Stromal cell of bone marrow (primary cell): ENCODE measurements around the gene UBA7.
"Not testable (repeated sequence)": the region's sequence is repeated elsewhere in the genome, so short reads cannot be mapped to it uniquely, and the experiment has no call there.

Experiments
- DNase-seq: peaks from one replicate; pipeline ENCODE4 v3.0.0-alpha.2; 2012; ENCODE audit warnings: low read depth

UBA7 gene

GRCh38 chr3:49785565-49786356 is 28.0 kb downstream of the UBA7 start:
- no peak for DNase-seq

- not testable (repeated sequence) for DNase-seq
Observed at GRCh38 chr3:49782277-49782676, 31.5 kb downstream of the UBA7 start.

GRCh38 chr3:49781415-49782199 is 32.1 kb downstream of the UBA7 start:
- no peak for DNase-seq

- not testable (repeated sequence) for DNase-seq
Observed at GRCh38 chr3:49780975-49781365, 32.8 kb downstream of the UBA7 start.

- no peak for DNase-seq
Observed at GRCh38 chr3:49780080-49780974, 33.4 kb downstream of the UBA7 start.

GRCh38 chr3:49779358-49780079 is 34.2 kb downstream of the UBA7 start:
- DNase-seq, result no peak

- DNase-seq, result not testable (repeated sequence)
Observed at GRCh38 chr3:49776101-49776500, 37.7 kb downstream of the UBA7 start.

- no peak for DNase-seq
Observed at GRCh38 chr3:49775538-49775937, 38.2 kb downstream of the UBA7 start.

- DNase-seq, result no peak
Observed at GRCh38 chr3:49772703-49773102, 41.0 kb downstream of the UBA7 start.

GRCh38 chr3:49771340-49771938 is 42.3 kb downstream of the UBA7 start:
- no peak for DNase-seq

- no peak for DNase-seq
Observed at GRCh38 chr3:49769926-49770325, 43.8 kb downstream of the UBA7 start.

GRCh38 chr3:49769286-49769915 is 44.4 kb downstream of the UBA7 start:
- no peak for DNase-seq

- DNase-seq, result no peak
Observed at GRCh38 chr3:49763981-49764380, 49.8 kb downstream of the UBA7 start.

GRCh38 chr3:49761661-49762060 is 52.1 kb downstream of the UBA7 start:
- no peak for DNase-seq

- no peak for DNase-seq
Observed at GRCh38 chr3:49759226-49759625, 54.5 kb downstream of the UBA7 start.

- no peak for DNase-seq
Observed at GRCh38 chr3:49757197-49757596, 56.6 kb downstream of the UBA7 start.

GRCh38 chr3:49756036-49756435 is 57.7 kb downstream of the UBA7 start:
- DNase-seq, result no peak
